ENCODE data around the gene SNAP29.
"Not testable (repeated sequence)": the region's sequence is repeated elsewhere in the genome, so short reads cannot be mapped to it uniquely, and the experiment has no call there.

Gene SNAP29

GRCh38 chr22:20858615-20859416, at the start of gene SNAP29, which contains the start of gene PI4KA:
TSS of gene SNAP29 (plus strand) at chr22:20859007. CDS start at chr22:20859111, 104 bp downstream.
TSS of gene PI4KA (minus strand) at chr22:20858811. CDS start at chr22:20858725, 86 bp downstream.
- H3K4me3 ChIP-seq (ENCODE audit: low read depth, low read length): peak within 1 kb of the TSS; percentile 88

GRCh38 chr22:20809538-20810185, 49.1 kb upstream of the SNAP29 start:
- H3K4me3 ChIP-seq (ENCODE audit: low read depth, low read length): no peak overlapping the region

- no peak overlapping the region for H3K4me3 ChIP-seq (ENCODE audit: low read depth, low read length)
These were observed 48.2 kb upstream of the SNAP29 start for GRCh38 chr22:20810645-20811044.

GRCh38 chr22:20811171-20811570, 47.6 kb upstream of the SNAP29 start:
- no peak overlapping the region for H3K4me3 ChIP-seq (ENCODE audit: low read depth, low read length)

GRCh38 chr22:20811971-20812660, 46.7 kb upstream of the SNAP29 start:
- no peak overlapping the region for H3K4me3 ChIP-seq (ENCODE audit: low read depth, low read length)

- H3K4me3 ChIP-seq (ENCODE audit: low read depth, low read length): no peak overlapping the region
These were observed 45.8 kb upstream of the SNAP29 start for GRCh38 chr22:20813056-20813455.

GRCh38 chr22:20814221-20814808, 44.5 kb upstream of the SNAP29 start:
- no peak overlapping the region for H3K4me3 ChIP-seq (ENCODE audit: low read depth, low read length)

GRCh38 chr22:20815477-20816050, 43.2 kb upstream of the SNAP29 start:
- H3K4me3 ChIP-seq (ENCODE audit: low read depth, low read length): no peak overlapping the region

GRCh38 chr22:20816559-20816958, 42.2 kb upstream of the SNAP29 start:
- H3K4me3 ChIP-seq (ENCODE audit: low read depth, low read length): no peak overlapping the region

GRCh38 chr22:20818471-20818870, 40.3 kb upstream of the SNAP29 start:
- no peak overlapping the region for H3K4me3 ChIP-seq (ENCODE audit: low read depth, low read length)

GRCh38 chr22:20819471-20819870, 39.3 kb upstream of the SNAP29 start:
- H3K4me3 ChIP-seq (ENCODE audit: low read depth, low read length): no peak overlapping the region

GRCh38 chr22:20821717-20822239, 37.0 kb upstream of the SNAP29 start:
- not testable (repeated sequence) for H3K4me3 ChIP-seq (ENCODE audit: low read depth, low read length)

- no peak overlapping the region for H3K4me3 ChIP-seq (ENCODE audit: low read depth, low read length)
These were observed 36.6 kb upstream of the SNAP29 start for GRCh38 chr22:20822240-20822639.

GRCh38 chr22:20823264-20823663, 35.5 kb upstream of the SNAP29 start:
- H3K4me3 ChIP-seq (ENCODE audit: low read depth, low read length): no peak overlapping the region

- H3K4me3 ChIP-seq (ENCODE audit: low read depth, low read length): not testable (repeated sequence)
These were observed 33.6 kb upstream of the SNAP29 start for GRCh38 chr22:20825216-20825615.

- H3K4me3 ChIP-seq (ENCODE audit: low read depth, low read length): no peak overlapping the region
These were observed 33.2 kb upstream of the SNAP29 start for GRCh38 chr22:20825624-20826023.

- H3K4me3 ChIP-seq (ENCODE audit: low read depth, low read length): not testable (repeated sequence)
These were observed 32.2 kb upstream of the SNAP29 start for GRCh38 chr22:20826373-20827152.

- no peak overlapping the region for H3K4me3 ChIP-seq (ENCODE audit: low read depth, low read length)
These were observed 29.2 kb upstream of the SNAP29 start for GRCh38 chr22:20829491-20830134.

- no peak overlapping the region for H3K4me3 ChIP-seq (ENCODE audit: low read depth, low read length)
These were observed 25.6 kb upstream of the SNAP29 start for GRCh38 chr22:20833225-20833665.

Measured in iPS-11a (cell line).